Activated CD8-positive, alpha-beta memory T cell treated with anti-CD3 and anti-CD28 coated beads for 1 hour (primary cell): ENCODE measurements around the gene DDX21.
A peak's percentile ranks its signal among the peaks of the same experiment; 100 is the strongest.
"Not testable (repeated sequence)": the region's sequence is repeated elsewhere in the genome, so short reads cannot be mapped to it uniquely, and the experiment has no call there.

Source experiments
- DNase-seq, 2 donors: peaks; one replicate each; pipeline ENCODE4 v3.0.0-alpha.2; 2020; ENCODE audit warnings: low read depth in 1 of 2; ENCODE audit errors: extremely low read depth in 1 of 2

Gene DDX21

DNA sequence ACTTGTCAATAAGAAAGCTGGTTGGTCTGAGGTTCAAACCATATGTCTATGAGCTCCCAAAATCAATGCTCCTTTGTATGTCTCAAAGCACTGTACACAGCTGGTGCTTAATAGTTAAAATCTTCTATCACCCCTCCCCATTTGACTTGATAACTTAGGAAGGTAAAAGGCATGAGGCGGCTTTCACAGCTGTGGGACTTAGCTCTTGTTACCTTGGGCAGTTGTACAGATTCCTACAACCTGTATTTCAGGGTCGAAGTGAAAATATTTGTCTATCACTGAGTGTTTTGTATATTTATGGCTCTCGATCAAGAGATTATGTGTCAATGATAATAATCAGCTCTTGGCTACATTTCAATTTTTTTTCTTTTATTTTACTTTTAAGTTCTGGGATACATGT is 31.6 kb downstream of the DDX21 start:
- no peak for DNase-seq

DNA sequence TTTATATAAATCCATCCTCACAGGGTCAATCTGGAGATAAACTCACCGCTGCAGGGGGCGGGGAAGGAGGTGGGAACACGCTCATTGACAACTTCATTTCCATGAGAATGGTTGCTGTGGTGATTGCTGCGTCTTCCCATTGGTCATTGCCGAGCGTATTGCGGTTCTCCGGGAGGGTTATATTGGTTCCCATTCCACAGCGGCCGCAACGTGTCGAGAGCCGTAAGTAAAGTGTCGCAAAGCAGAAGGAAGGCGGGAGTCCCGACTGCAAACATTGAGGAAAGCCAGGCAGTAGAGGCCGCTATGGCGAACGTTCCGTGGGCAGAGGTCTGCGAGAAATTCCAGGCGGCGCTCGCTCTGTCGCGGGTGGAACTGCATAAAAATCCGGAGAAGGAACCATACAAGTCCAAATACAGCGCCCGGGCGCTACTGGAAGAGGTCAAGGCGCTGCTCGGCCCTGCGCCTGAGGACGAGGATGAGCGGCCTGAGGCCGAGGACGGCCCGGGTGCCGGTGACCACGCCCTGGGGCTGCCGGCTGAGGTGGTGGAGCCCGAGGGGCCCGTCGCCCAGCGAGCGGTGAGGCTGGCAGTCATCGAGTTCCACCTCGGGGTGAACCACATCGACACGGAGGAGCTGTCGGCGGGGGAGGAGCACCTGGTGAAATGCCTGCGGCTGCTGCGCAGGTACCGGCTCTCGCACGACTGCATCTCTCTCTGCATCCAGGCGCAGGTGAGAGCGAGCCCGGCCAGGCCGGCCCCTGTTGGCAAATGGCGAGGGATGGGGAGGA is 32.8 kb downstream of the DDX21 start, which contains the start of gene KIFBP:
Gene KIFBP (plus strand): TSS at position 274 of the 787 bp plus-strand sequence. CDS start 30 bp downstream, at position 304.
- peak; percentile 52 to 64 for DNase-seq

DNA sequence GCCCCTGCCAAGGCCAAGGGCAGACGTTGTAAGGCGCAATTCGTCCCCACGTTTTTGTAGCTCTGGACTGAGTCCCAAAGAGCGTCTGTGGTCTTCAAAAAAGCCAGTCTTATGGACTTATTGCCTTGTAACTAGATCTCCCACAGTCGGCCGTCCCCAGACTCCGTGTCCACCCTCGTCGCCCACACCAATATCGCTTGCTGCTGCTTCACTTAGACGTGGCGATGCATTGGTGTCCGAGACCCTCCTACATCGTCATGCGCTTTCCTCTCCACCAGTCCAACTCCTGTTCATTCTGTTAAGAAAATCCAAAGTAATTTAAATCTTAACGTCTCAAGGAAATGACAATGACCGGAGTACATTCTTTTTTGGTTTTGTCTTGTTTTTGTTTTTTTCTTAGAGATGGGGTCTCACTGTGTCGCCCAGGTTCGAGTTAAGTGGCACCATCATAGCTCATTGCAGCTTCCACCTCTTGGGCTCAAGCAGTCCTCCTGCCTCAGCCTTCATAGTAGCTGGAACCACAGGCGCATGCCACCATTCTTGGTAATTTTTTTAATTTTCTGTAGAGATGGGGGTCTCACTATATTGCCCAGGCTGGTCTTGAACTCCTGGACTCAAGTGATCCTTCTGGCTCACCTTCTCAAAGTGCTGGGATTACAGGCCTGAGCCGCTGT is 33.5 kb downstream of the DDX21 start:
- DNase-seq: no peak

DNA sequence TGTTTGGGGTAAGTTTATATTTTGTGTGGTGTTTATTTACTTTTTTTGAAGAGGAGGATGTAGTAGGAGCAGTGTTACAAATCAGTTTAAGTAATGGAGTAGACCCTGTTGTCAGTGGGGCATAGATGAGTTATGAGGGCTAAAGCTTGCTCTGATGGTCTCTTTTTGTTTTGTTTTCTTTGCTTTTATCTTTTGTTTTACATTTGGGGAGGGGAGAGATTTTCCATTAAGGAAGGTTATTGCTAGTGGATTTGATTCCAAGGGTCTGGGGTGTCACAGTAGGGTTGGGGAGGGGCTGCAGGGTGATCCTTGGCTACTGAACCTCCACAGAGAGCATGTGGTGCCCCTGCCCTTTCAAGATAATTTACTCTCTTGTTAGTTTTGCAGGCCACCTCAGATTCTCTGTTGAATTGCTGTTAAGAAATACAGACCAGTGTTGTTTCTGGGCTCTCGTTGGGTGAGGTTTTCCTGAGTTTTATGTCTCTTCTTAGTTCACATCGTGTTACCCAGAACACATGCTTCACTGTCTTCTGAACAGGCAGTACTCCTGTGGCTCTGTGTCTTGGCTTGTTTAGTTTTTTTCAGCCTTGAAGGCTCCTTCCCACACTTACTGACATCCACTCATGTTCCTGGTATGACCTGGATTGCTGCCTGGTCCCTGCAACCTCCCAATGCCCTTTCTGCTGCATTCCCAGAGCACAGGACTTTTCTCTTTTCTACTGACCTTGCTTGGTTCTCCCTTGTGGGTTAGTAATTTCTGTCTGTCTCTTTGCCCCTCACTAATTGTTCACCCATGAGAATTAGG is 36.9 kb downstream of the DDX21 start:
- DNase-seq: no peak

DNA sequence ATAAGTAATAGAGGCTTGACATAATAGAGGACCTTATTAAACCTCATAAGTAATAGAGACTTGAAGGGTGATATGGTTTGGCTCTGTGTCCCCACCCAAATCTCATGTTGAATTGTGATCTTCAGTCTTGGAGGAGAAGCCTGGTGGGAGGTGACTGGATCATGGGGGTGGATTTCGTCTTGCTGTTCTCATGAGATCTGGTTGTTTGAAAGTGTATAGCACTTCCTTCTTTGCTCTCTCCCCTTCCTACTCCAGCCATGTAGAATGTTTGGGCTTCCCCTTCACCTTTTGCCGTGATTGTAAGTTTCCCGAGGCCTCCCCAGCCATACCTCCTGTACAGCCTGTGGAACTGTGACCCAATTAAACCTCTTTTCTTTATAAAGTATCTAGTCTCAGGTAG is 41.2 kb downstream of the DDX21 start:
- DNase-seq: no peak

DNA sequence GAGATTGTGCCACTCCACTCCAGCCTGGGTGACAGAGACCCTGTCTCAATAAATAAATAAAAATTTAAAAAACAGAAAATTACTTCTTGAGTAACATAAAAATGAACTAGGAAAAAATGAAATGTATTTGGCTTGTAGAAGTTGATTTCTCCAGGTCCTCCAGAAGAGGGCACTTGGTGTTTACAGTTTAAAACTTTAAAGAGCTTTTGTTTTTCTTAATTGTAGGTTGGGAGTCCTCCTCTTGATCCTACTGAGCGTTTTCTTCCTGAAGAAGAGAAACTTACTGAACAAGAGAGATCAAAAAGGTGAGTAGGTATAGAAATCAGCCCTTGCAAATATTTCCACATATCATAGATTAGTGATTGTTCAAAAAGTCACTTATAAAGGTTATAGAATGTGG is 48.9 kb downstream of the DDX21 start:
- DNase-seq: no peak

DNA sequence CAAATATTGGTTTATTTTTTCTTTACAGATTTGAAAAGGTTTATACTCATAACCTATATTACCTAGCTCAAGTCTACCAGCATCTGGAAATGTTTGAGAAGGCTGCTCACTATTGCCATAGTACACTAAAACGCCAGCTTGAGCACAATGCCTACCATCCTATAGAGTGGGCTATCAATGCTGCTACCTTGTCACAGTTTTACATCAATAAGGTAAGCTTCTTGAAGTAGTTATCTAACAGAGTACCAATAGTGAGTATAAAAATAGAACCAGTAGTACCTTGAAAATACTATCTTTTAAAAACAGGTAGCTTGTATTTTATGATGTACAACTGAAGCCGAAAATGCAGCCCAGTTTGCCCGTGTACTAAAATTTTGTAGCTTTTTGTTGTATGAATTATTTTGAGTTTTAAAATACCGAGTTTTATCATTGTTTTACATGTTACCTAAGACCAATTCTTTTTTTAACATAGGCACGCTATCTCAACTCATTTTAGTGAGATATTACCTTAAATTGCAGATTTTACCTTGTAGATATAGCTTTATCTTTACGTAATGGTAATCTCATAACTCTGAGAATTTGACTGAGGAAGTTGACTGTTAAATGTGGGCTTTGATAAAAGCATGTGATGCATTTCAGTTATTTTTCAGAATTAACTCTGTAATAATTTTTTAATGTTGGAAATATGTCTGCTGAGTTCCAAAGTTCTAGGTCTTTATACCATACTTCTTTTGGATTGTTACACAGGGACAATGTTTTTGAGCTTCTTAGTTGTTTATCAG is 49.9 kb downstream of the DDX21 start:
- no peak for DNase-seq

DNA sequence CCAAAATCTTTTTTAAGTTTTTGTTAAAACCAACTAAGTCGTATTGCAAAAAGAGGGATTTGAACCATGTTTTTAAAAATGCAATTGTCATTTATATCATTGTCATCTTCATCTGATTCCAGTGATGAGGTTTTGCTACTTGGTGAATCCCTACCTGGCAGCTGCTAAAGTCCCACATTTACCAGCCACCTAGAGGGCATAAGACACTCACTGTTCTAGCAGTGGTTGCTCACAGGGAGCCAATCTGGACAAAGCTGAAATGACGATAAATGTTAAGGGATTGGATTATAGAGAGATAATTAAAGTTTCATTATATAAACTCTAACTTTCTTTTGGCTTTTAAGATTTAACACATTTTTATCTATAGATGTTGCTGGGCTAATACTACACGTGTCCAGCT is 51.3 kb downstream of the DDX21 start:
- DNase-seq: no peak

DNA sequence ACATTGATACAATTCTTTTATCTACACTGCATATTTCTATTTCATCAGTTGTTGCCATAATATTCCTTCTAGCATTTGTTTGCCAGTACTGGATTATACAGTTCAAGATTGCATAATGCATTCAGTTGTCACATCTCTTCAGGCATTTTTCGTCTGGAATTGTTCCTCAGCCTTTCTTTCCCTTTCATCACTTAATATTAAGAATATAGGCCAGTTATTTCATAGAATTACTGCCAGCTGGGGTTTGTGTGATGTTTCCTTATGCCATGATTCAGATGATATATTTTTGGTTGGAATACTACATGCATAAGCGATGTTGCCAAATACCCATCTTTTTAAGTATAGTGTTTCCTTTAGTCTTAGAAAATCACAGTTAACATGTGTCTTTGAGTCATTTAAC is 53.4 kb downstream of the DDX21 start:
- DNase-seq: no peak

DNA sequence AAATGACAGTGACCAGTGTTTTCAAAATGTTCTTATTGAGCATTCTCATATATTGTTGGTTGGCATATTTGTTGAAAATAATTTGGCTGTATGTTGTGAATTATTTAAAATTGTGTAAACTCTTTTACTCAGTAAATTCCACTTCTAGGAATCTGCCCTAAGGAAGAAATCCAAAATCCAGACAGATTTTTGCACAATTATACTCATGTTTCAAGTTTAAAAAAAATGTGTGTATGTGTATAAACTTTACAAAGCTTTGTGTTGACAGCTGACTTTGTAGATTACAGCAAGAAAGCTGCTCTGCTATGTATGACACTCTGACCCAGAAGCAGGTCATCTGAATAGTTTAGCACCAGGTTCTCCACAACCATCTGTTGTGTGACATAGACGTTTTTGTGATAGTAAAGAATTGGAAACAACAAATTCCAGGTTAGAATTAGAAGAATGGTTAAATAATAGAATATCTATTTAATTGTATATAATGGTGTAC is 54.2 kb downstream of the DDX21 start:
- no peak for DNase-seq

DNA sequence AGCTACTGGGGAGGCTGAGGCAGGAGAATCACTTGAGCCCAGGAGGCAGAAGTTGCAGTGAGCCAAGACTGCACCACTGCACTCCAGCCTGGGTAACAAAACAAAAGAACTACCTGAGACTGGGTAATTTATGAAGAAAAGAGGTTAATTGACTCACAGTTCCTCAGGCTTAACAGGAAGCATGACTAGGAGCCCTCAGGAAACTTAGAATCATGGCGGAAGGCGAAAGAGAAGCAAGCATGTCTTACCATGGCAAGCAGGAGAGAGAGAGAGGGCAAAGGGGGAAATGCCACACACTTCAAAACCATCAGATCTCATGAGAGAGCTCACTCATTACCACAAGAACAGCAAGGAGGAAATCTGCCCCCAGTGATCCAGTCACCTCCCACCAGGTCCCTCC is 56.8 kb downstream of the DDX21 start:
- DNase-seq: not testable (repeated sequence)

DNA sequence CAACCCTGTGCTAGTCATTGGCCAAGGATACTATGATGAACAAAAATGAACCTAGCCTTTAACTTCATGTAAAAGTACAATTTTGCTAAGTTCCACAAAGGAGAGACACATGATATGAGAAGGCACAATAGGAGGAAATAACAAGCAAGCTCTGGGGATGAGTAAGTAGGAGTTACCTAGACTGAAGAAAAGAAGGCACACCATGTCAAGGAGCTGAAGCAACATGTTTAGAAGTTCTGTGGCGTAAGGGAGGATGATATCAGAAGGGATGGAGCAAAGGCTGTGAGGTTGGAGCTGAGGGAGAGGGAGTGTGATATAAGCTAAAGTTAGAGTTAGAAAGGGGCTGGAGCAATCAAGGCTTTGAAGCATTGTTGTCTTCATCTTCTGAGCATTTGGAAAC is 58.2 kb downstream of the DDX21 start:
- no peak for DNase-seq

DNA sequence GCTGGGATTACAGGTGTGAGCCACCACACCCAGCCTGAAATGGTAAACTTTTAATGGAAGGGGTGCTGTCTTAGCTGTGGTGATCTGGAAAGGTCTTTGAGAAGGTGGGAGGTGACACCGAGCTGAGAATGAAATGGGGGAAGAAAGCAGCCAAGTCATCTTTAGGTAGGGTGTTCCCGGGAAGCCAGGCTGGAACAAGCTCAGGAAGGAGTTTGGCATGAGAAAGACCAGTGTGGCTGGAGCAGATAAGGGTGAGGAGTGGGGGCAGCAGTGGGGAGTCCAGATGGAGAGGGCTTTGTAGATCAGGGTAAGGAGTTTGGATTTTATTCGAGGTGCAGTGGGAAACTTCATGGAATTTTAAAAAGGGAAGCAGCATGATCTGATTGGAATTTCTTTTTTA is 62.6 kb downstream of the DDX21 start:
- DNase-seq: no peak

DNA sequence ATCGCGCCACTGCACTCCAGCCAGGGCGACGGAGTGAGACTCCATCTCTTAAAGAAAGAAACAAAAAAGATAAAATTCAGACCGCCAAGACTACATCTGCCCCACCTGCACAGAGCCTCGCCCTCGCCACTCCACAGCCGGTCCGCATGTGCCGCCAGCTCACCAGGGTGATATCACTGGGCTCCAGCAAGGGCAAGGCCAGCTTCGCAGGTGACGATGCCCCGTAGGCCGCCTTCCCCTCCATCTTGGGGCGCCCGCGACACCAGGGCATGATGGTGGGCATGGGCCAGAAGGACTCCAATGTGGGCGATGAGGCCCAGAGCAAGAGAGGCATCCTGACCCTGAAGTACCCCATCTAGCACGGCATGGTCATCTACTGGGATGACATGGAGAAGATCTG is 66.6 kb downstream of the DDX21 start:
- DNase-seq: no peak

DNA sequence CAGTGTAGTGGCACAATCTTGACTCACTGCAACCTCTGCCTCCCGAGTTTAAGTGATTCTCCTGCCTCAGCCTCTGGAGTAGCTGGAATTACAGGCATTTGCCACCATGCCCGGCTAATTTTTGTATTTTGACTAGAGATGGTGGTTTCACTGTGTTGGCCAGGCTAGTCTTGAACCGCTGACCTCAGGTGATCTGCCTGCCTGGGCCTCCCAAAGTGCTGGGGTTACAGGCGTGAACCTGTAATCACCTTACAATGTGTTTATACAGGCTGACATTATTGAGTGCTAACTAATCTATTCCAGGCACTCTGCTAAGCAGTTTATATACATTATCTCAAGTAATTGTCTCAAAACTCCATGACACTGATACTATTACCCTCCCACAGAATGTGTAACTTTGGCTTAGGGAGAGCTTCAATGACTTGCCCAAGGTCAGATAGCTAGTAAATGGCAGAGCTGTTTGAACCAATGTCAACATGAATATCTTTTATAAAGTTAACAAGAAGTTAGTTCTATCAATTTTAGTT is 69.5 kb downstream of the DDX21 start:
- DNase-seq: no peak

DNA sequence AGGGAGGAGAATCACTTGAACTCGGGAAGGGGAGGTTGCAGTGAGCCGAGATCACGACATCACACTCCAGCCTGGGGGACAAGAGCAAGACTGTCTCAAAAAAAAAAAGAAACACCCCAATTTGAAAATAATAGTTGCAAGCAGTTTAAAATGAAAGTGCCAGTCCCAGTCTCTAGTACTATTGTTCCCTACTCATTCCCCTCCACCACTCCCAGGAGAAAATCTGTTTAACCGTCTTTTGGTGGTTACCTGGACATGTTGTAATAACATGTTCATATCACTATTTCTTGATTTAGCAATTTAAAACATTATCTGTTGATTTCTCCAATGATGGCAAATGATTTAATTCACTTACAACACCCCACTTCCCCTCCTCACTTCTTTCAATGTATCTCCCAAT is 77.3 kb downstream of the DDX21 start:
- DNase-seq: no peak
